GM04504 (cell line): ENCODE data around the gene AGBL4.

ENCODE experiments used
- DNase-seq: peaks from one replicate; pipeline ENCODE4 v3.0.0-alpha.2; 2012; ENCODE audit warnings: low read depth

AGBL4 gene

GRCh38 chr1:48644905-48645605 is 1378.7 kb downstream of the AGBL4 start:
- no peak for DNase-seq

DNA sequence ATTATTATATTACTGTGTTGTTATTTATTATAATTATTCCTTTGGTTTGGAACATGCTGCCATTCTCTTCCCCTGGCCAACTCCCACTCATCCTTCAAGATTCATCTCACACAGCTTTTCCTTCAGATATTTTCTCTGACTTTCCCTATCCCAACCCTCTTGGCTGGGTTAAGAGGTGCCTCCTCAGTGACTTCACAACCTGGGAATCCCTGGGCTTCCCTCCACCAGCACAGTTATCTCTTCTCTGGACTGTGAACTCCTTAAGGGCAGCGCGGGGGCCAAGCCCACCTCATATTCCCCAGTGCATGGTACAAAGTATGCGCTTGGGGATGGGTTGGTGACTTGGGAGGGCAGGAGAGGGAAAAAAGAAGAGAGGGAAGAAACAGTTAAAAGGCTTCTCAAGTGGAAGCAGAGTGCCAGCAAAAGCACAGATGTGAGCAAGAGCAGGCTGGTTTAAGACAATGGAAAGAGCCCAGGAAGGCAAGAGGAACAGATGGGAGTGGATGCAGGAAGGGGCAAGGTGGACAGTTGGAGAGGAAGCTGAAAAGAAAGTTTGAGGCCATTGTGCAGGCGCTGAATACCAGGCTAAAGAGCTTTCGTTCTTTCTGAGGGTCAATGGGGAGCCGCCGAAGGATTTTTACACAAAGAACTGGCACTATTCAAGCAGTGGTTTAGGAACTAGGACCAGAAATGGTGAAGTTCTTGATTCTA is 1379.4 kb downstream of the AGBL4 start:
- DNase-seq = no peak

DNA sequence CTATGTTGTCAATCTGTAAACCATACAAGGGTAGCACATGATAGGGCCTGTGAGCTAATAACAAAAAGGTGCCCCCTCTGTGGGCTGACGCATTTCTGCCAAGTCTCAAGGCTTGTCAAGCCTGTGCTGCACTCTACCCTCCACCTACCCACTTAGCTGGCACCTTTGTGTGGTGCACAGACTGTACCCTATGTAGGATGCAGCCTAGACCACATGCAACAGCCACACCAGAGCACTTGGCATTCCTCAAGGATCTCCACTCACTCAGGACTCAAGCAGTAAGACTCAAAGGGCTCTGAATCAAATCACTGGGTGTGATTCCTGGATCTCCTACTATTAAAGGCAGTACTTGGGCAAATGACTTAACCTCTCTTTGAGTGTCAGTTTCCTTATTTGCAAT is 1380.6 kb downstream of the AGBL4 start:
- no peak for DNase-seq

- DNase-seq = no peak
These were observed 1382.8 kb downstream of the AGBL4 start for GRCh38 chr1:48640836-48641492.

DNA sequence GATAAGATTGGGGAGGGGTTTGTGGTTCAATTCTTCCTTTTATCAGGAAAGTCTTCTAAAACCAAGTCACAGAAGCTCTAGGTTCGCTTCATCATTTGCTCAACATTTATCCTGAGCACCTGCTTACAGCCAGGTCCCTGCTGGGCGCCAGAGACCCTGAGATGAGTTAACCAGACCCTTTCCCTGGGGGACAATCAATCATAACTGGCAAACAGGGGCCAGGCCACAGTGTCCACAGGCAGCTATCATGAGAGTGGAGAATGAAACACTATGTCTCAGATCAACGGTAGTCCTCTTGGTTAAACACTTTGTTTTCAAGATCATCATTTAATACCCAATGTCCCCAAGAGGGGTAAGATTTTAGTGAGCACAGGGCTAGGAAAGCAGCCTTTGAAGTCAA is 1393.9 kb downstream of the AGBL4 start:
- no peak for DNase-seq

GRCh38 chr1:48627486-48627885 is 1396.3 kb downstream of the AGBL4 start:
- no peak for DNase-seq

- no peak for DNase-seq
These were observed 1404.2 kb downstream of the AGBL4 start for GRCh38 chr1:48619539-48619938.

DNA sequence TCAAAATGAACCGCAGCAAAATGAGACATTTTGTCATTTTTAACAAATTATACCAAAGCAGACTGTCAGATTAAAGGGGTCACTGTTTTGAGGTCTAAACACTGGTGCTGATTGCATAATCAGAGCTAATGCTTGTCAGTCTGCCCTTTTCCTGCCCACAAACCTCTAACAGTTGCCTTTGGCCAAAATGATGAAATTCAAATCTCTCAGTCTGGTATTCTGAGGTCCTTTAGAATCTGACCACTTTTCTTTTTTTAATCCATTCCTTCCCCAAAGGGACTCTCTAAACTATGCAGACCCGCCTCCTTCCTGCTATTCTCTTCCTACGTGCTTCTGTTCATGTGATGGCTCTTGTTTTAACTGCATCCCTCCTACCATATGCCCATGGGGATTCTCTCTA is 1406.5 kb downstream of the AGBL4 start:
- DNase-seq = no peak

- DNase-seq = no peak
These were observed 1407.0 kb downstream of the AGBL4 start for GRCh38 chr1:48616710-48617109.

- DNase-seq = no peak
These were observed 1411.9 kb downstream of the AGBL4 start for GRCh38 chr1:48611841-48612240.

GRCh38 chr1:48610628-48611542 is 1412.9 kb downstream of the AGBL4 start:
- DNase-seq = no peak

DNA sequence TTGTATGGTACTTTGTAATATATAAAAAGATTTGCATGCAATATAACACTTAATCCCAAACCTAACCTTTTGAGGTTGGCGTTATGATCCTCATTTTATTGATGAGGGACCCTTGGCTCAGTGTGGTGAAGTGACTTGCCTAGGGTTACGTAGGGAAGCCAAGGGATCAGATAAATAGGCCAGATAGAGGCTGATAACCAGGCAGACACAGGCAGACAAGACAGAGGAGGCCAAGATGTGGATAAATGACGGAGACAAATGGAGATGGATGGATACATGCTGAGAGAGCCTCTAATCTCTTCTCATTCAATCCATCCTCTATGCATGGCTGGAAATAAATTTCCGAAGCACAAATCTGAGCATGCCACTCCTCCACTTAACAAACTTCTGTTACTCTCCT is 1414.9 kb downstream of the AGBL4 start:
- no peak for DNase-seq

- DNase-seq = no peak
These were observed 1420.5 kb downstream of the AGBL4 start for GRCh38 chr1:48603222-48603621.

- no peak for DNase-seq
These were observed 1421.4 kb downstream of the AGBL4 start for GRCh38 chr1:48602349-48602748.

GRCh38 chr1:48600182-48600581 is 1423.6 kb downstream of the AGBL4 start:
- no peak for DNase-seq

GRCh38 chr1:48597663-48598062 is 1426.1 kb downstream of the AGBL4 start:
- DNase-seq = no peak

- no peak for DNase-seq
These were observed 1427.7 kb downstream of the AGBL4 start for GRCh38 chr1:48596046-48596445.

GRCh38 chr1:48595613-48596012 is 1428.1 kb downstream of the AGBL4 start:
- DNase-seq = no peak

GRCh38 chr1:48592330-48592729 is 1431.4 kb downstream of the AGBL4 start:
- DNase-seq = no peak

GRCh38 chr1:48591181-48591580 is 1432.6 kb downstream of the AGBL4 start:
- DNase-seq = no peak

GRCh38 chr1:48588061-48588460 is 1435.7 kb downstream of the AGBL4 start:
- DNase-seq = no peak

- DNase-seq = no peak
These were observed 1441.3 kb downstream of the AGBL4 start for GRCh38 chr1:48582408-48582807.
